HEK293T (cell line): ENCODE measurements around the gene NUP35.

Source experiments
- ARNT ChIP-seq: fragments of 450-650 bp; IDR thresholded peaks from 2 replicates; pipeline ENCODE4 v1.6.1; 2017; ENCODE audit warnings: mild to moderate bottlenecking
- BHLHE40 ChIP-seq: fragments of 450-650 bp; IDR thresholded peaks from 2 replicates; pipeline ENCODE4 v1.6.1; 2016; ENCODE audit warnings: mild to moderate bottlenecking, moderate library complexity, borderline replicate concordance
- ELF4 ChIP-seq: fragments of 450-650 bp; IDR thresholded peaks from 2 replicates; pipeline ENCODE4 v1.6.1; 2017; ENCODE audit warnings: antibody characterized with exemption
- FOXA1 ChIP-seq: fragments of 450-650 bp; IDR thresholded peaks from 2 replicates; pipeline ENCODE4 v1.6.1; 2016; ENCODE audit warnings: mild to moderate bottlenecking
- FOXK2 ChIP-seq: fragments of 450-650 bp; IDR thresholded peaks from 2 replicates; pipeline ENCODE4 v1.6.1; 2016; ENCODE audit warnings: mild to moderate bottlenecking
- FOXM1 ChIP-seq: fragments of 450-650 bp; IDR thresholded peaks from 2 replicates; pipeline ENCODE4 v1.6.1; 2017; ENCODE audit warnings: mild to moderate bottlenecking, borderline replicate concordance
- HDGF ChIP-seq: fragments of 450-650 bp; IDR thresholded peaks from 2 replicates; pipeline ENCODE4 v1.6.1; 2017; ENCODE audit warnings: antibody characterized with exemption, borderline replicate concordance
- L3MBTL2 ChIP-seq: fragments of 450-650 bp; conservative IDR thresholded peaks from 2 replicates; pipeline ENCODE4 v1.6.1; 2016; ENCODE audit warnings: mild to moderate bottlenecking
- NFRKB ChIP-seq: fragments of 450-650 bp; IDR thresholded peaks from 2 replicates; pipeline ENCODE4 v1.6.1; 2016; ENCODE audit warnings: mild to moderate bottlenecking, moderate library complexity
- SP1 ChIP-seq: fragments of 450-650 bp; IDR thresholded peaks from 2 replicates; pipeline ENCODE4 v1.6.1; 2017
- SUZ12 ChIP-seq: fragments of 450-650 bp; IDR thresholded peaks from 2 replicates; pipeline ENCODE4 v1.6.1; 2016; ENCODE audit warnings: mild to moderate bottlenecking

- no peak for TF ChIP-seq FOXM1
- TF ChIP-seq FOXA1, result no peak
- TF ChIP-seq SP1, result no peak
- TF ChIP-seq BHLHE40, result no peak
- no peak for TF ChIP-seq ARNT
- TF ChIP-seq HDGF, result no peak
- TF ChIP-seq SUZ12, result no peak
- TF ChIP-seq ELF4, result no peak
- no peak for TF ChIP-seq FOXK2
- TF ChIP-seq L3MBTL2, result no peak
- no peak for TF ChIP-seq NFRKB
Observed at GRCh38 chr2:183164650-183165015, 40.4 kb downstream of the NUP35 start.
